ENCODE data around the gene RAD51AP2. TPM values are rescaled to one million over a fixed set of nuclear protein-coding genes. Genes with fewer than 3 reads are reported as not detected.

Gene RAD51AP2
- total and polyA plus RNA-seq, 3 donors from 2014 or later: 2.7 to 22.7 (median 11.1) TPM

DNA sequence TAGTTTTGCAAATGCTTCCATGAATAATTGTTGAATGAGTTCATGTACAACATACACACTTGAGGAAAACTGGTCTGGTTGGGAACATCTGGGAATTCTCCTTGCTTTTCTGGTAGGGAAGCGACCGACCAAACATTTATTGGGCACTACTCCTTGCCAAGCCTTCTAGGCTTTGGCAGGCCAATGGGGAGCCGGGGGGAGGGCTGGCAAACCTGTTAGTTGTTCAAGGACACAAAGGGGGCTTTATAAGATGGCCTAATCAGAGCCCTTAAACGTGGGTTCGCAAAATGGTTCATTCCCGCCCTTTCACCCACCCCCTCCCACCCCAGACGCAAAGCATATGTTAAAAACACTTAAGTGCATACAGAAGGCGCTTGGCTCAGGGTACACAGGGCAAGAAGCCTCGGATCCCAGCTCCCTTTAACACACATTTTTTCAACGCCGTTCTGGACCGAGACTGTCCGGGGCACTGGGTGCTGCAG lies 21.4 kb upstream of the RAD51AP2 start:
- Histone ChIP-seq H3K27ac (no peak overlapping the region), H3K4me1 (peaks cover 12% of the 10 kb centered on the region), H3K4me3 (peak overlapping the region; percentile 25 to 66), H3K27me3 (no peaks in the 10 kb centered on the region), H3K9me3 (no peaks in the 10 kb centered on the region), H3K36me3 (ENCODE audit: low read depth, missing control alignments) (no peaks in the 10 kb centered on the region)
- 4 to 8% methylated on average over 9 to 13 of the region's 13 CpGs for WGBS, 2 donors
- DNase-seq: no peak
- intact Hi-C loops (cut with DNase I; ENCODE audit: low total_unique reads): no loop called here
- TF ChIP-seq, protein P1, sequence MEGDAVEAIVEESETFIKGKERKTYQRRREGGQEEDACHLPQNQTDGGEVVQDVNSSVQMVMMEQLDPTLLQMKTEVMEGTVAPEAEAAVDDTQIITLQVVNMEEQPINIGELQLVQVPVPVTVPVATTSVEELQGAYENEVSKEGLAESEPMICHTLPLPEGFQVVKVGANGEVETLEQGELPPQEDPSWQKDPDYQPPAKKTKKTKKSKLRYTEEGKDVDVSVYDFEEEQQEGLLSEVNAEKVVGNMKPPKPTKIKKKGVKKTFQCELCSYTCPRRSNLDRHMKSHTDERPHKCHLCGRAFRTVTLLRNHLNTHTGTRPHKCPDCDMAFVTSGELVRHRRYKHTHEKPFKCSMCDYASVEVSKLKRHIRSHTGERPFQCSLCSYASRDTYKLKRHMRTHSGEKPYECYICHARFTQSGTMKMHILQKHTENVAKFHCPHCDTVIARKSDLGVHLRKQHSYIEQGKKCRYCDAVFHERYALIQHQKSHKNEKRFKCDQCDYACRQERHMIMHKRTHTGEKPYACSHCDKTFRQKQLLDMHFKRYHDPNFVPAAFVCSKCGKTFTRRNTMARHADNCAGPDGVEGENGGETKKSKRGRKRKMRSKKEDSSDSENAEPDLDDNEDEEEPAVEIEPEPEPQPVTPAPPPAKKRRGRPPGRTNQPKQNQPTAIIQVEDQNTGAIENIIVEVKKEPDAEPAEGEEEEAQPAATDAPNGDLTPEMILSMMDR (IDR thresholded peaks at IDR 0.05): no peak
- no peak for TF ChIP-seq POLR2A (IDR thresholded peaks at IDR 0.05)

DNA sequence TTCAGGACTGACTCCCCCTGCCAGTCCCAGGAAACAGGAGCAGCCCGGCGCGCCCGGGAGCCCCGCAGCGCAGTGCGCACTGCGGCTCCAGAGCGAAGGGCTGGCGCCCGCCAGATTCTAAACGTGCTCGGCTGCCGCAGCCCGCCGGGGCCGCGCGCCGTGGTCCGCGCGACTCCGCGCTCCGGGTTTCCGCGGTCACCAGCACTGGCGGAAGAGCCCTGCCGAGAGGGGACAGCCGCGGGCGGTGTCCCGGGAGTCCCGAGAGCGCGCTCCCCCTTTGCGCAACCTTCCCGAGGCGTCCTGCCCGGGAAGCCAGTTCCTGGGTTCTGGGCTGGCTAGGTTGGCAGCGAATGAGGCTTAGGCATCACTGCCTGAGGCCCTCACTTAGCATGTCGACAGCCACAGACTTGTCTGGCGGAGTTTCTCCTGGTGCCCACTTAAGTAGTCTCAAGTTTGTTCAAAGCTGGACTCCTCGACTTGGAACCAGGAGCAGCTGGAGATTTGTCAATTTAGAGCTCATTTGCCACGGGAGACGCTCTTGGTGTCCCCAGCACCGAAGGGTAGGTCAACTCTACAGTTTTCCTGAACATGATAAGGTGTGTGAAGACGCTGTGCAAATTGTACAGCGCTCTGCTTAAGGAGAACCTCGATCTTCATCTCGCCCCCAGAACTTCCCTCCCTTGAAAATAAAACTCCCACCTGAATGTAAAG lies 20.8 kb upstream of the RAD51AP2 start:
- peak; percentile 65 for DNase-seq
- Histone ChIP-seq H3K4me1 (peaks cover 12% of the 10 kb centered on the region), H3K36me3 (ENCODE audit: low read depth, missing control alignments) (no peaks in the 10 kb centered on the region), H3K9me3 (no peaks in the 10 kb centered on the region), H3K4me3 (peak overlapping the region; percentile 40 to 66), H3K27me3 (no peaks in the 10 kb centered on the region), H3K27ac (no peak overlapping the region)
- intact Hi-C loops (cut with DNase I; ENCODE audit: low total_unique reads): no loop called here
- 2 to 3% methylated on average over 18 to 30 of the region's 52 CpGs for WGBS, 2 donors
- no peak for TF ChIP-seq POLR2A (IDR thresholded peaks at IDR 0.05)
- TF ChIP-seq, protein P1 (IDR thresholded peaks at IDR 0.05): no peak

DNA sequence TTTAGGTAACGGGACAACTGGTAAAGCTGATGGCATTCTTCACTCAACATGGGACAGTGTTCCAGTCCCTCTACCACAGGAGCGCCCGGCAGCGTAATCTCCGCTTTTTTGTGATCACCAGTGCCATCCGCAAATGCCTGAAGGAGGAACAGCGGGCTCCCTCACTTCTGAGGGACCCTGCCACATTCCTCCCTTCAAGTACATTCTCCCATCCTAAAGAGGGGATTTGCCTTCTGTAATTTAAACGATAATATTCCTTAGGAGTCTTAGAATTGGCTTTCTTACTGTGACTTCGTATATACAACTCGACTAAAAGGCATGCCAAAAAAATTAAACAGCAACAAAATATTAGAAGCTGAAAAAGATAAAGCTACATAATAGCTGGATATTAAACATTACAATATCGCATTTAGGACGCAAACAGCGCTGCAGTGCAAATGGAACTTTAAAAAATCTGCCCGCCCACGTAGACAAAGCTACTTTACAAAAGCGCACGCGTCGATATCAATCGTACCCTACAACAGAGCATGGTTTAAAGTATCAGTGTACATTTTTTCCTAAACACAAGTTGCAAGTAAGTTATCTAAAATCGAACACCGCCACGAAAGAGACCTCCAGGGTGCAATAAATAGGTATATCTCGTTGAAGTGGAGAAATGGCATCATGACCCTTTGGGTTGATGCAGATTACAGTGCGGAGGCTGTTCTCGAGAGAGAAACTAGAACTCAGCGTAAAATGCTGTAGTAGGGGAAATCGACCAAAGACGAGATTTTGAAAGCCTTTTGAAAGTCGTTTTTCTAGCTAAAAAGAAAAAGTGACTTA lies 20.0 kb upstream of the RAD51AP2 start:
- Histone ChIP-seq H3K27ac (no peak overlapping the region), H3K4me3 (peak overlapping the region; percentile 40 to 66), H3K4me1 (peaks cover 12% of the 10 kb centered on the region), H3K27me3 (no peaks in the 10 kb centered on the region), H3K36me3 (ENCODE audit: low read depth, missing control alignments) (no peaks in the 10 kb centered on the region), H3K9me3 (no peaks in the 10 kb centered on the region)
- 2 to 4% methylated on average over 25 to 30 of the region's 30 CpGs for WGBS, 2 donors
- no peak for TF ChIP-seq POLR2A (IDR thresholded peaks at IDR 0.05)
- TF ChIP-seq, protein P1 (IDR thresholded peaks at IDR 0.05): no peak
- intact Hi-C loops (cut with DNase I; ENCODE audit: low total_unique reads): no loop called here
- peak; percentile 49 for DNase-seq

DNA sequence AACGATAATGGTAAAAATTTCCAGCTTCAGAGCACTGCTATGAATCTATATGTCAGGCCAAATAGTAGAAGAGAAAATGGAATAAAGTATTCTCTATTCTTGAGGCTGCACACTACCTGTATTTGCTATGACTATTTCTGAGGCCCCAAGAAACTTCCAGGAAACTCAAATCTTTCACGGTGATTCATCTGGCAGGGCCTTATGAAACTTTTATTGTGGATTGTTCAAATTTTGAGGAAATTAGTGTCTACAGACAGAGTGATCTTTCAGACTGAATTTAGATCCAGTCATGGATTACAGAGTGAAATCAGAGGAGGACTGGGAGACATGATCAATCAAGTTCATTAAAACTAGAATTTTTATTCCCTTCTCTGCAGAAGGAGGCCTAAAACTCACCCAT lies 18.2 kb upstream of the RAD51AP2 start:
- peaks cover 12% of the 10 kb centered on the region for H3K4me1 ChIP-seq
- no peaks in the 10 kb centered on the region for H3K36me3 ChIP-seq (ENCODE audit: low read depth, missing control alignments)
- no peaks in the 10 kb centered on the region for H3K9me3 ChIP-seq
- WGBS, 2 donors: 75 to 89% methylated on average over 2 of the region's 2 CpGs
- intact Hi-C loops (cut with DNase I; ENCODE audit: low total_unique reads): no loop called here
- H3K4me3 ChIP-seq: no peak overlapping the region
- DNase-seq: no peak
- H3K27me3 ChIP-seq: no peaks in the 10 kb centered on the region
- no peak overlapping the region for H3K27ac ChIP-seq
- TF ChIP-seq, protein P1 (IDR thresholded peaks at IDR 0.05): no peak
- TF ChIP-seq POLR2A (IDR thresholded peaks at IDR 0.05): no peak

All from testis (tissue), 3 donors.